Measurements from ENCODE around the gene MACF1. TPM values are rescaled to one million over a fixed set of nuclear protein-coding genes. Genes with fewer than 3 reads are reported as not detected.

MACF1 gene
- total RNA-seq, 1 donor from 2014 or later = 222 TPM

DNA sequence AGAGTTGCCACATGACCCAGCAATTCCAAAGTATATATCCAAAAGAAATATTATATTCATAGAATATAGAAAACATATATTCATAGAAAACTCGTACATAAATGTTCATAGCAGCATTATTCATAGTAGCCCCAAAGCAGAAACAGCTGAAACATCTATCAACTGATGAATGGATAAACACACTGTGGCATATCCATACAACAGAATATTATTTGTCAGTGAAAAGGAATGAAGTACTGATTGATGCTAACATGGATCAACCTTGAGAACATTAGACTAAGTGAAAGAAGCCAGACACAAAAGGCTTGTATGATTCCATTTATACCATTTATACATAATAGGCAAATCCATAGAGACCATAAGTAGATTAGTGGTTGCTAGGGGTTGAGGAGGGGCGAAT, 21.7 kb upstream of the MACF1 start:
- DNase-seq (ENCODE audit: low spot score) = no peak
- Histone ChIP-seq H3F3A (ENCODE audit: low read depth) (peaks cover 26% of the 10 kb centered on the region), H3K9ac (no peak overlapping the region), H3K79me2 (ENCODE audit: low read depth) (peaks cover 100% of the 10 kb centered on the region), H3K4me3 (no peak overlapping the region), H4K20me1 (ENCODE audit: low read depth) (peaks cover 16% of the 10 kb centered on the region), H3K9me3 (ENCODE audit: low read depth) (no peaks in the 10 kb centered on the region), H3K27me3 (no peaks in the 10 kb centered on the region), H3K27ac (no peak overlapping the region), H2AFZ (replicated peaks) (no peak overlapping the region), H3K4me1 (peaks cover 31% of the 10 kb centered on the region), H3K36me3 (no peaks in the 10 kb centered on the region), H3K4me2 (no peak overlapping the region)
- Mint-ChIP-seq H3K4me3 (no peak overlapping the region), H3K36me3 (peaks cover 16% of the 10 kb centered on the region), H3K27me3 (ENCODE audit: insufficient read depth, low read depth) (peaks cover 3% of the 10 kb centered on the region), H3K4me1 (peaks cover 41% of the 10 kb centered on the region), H3K9me3 (peaks cover 8% of the 10 kb centered on the region), H3K27ac (no peak overlapping the region)
- TF ChIP-seq, protein P1, sequence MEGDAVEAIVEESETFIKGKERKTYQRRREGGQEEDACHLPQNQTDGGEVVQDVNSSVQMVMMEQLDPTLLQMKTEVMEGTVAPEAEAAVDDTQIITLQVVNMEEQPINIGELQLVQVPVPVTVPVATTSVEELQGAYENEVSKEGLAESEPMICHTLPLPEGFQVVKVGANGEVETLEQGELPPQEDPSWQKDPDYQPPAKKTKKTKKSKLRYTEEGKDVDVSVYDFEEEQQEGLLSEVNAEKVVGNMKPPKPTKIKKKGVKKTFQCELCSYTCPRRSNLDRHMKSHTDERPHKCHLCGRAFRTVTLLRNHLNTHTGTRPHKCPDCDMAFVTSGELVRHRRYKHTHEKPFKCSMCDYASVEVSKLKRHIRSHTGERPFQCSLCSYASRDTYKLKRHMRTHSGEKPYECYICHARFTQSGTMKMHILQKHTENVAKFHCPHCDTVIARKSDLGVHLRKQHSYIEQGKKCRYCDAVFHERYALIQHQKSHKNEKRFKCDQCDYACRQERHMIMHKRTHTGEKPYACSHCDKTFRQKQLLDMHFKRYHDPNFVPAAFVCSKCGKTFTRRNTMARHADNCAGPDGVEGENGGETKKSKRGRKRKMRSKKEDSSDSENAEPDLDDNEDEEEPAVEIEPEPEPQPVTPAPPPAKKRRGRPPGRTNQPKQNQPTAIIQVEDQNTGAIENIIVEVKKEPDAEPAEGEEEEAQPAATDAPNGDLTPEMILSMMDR (IDR thresholded peaks at IDR 0.05) = no peak
- TF ChIP-seq EZH2 (IDR thresholded peaks at IDR 0.05) (no peak), EZH2phosphoT487 (IDR thresholded peaks at IDR 0.05) (no peak)

DNA sequence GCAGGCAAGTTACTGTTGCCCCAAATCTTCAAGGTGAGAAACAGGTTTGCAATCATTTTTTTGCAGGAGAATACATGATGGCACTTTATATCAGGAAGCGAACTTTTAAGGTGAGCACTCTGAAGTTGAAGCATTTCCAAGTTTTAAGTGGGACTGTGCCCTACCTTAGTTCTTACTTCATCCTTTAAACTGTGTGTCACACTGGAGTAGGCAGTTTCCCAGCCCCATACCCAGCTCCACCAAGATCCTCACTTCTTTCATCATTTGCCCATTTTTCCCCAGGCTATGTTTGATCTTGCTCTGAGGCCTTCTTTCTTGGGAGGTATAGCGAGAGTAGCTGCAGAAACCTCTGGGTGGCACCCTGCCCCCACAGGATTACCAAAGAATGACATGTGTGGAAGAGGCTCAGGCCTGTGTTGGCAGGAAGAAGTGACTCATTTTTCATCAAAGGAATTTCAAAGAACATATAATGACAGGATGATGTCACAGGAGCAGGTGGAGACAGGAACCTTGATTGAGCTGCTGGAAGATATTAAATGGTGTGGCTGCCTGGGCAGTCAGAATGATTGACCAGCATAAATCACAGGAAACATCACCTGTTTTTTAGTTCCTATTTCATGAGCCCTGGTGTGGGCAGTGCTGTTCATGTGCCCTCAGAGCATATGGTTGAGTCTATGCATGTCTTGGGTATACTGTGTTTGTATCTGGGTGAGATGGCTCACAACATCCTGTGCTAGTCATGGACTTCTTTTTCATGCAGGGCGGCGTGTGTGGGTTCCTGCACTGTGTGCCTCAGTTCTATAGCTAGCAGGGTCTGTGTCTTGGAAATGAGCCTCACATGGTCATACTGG, 20.8 kb upstream of the MACF1 start:
- DNase-seq (ENCODE audit: low spot score) = no peak
- H3K27ac Mint-ChIP-seq = peak overlapping the region; percentile 18
- H2AFZ ChIP-seq (replicated peaks) = no peak overlapping the region
- H3K4me2 ChIP-seq = no peak overlapping the region
- peaks cover 16% of the 10 kb centered on the region for H3K36me3 Mint-ChIP-seq
- H3K9me3 ChIP-seq (ENCODE audit: low read depth) = no peaks in the 10 kb centered on the region
- no peak overlapping the region for H3K4me3 ChIP-seq
- H4K20me1 ChIP-seq (ENCODE audit: low read depth) = peaks cover 8% of the 10 kb centered on the region
- TF ChIP-seq, protein P1 (IDR thresholded peaks at IDR 0.05) = peak; percentile 49
- no peak for TF ChIP-seq EZH2phosphoT487 (IDR thresholded peaks at IDR 0.05)
- peaks cover 20% of the 10 kb centered on the region for H3F3A ChIP-seq (ENCODE audit: low read depth)
- no peak overlapping the region for H3K4me3 Mint-ChIP-seq
- H3K9me3 Mint-ChIP-seq = peaks cover 8% of the 10 kb centered on the region
- peak overlapping the region; percentile 30 for H3K27ac ChIP-seq
- H3K4me1 Mint-ChIP-seq = peaks cover 34% of the 10 kb centered on the region
- H3K4me1 ChIP-seq = peaks cover 22% of the 10 kb centered on the region
- no peaks in the 10 kb centered on the region for H3K27me3 ChIP-seq
- peaks cover 3% of the 10 kb centered on the region for H3K27me3 Mint-ChIP-seq (ENCODE audit: insufficient read depth, low read depth)
- H3K36me3 ChIP-seq = no peaks in the 10 kb centered on the region
- peaks cover 100% of the 10 kb centered on the region for H3K79me2 ChIP-seq (ENCODE audit: low read depth)
- no peak overlapping the region for H3K9ac ChIP-seq

DNA sequence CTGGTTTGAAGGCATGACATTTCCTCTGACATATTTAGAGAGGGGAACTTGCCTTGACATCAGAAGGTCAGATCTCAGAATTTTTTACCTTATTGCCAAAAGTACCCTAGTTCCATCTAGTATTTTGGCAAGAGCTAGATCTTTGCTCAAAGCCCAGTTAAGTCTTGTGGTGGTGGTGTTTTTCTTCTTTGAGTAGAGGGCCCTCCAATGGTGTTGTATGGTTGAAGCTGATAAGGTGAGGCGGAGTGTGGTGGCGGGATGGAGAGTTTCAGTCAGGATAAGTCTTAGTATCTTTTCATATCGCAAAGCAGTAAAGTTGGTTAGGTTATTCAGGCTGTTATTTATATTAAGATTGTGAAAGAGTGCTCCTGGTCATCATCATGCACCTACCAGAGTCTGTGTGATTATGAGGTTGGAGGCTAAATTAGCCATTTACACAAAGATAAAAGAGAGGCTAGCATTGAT, 20.1 kb upstream of the MACF1 start:
- Histone ChIP-seq H4K20me1 (ENCODE audit: low read depth) (peaks cover 2% of the 10 kb centered on the region), H3K27ac (peak overlapping the region; percentile 30), H3K4me3 (no peak overlapping the region), H3K79me2 (ENCODE audit: low read depth) (peaks cover 100% of the 10 kb centered on the region), H3K4me1 (peaks cover 21% of the 10 kb centered on the region), H3K9ac (no peak overlapping the region), H2AFZ (replicated peaks) (no peak overlapping the region), H3F3A (ENCODE audit: low read depth) (peaks cover 20% of the 10 kb centered on the region), H3K36me3 (no peaks in the 10 kb centered on the region), H3K27me3 (no peaks in the 10 kb centered on the region), H3K9me3 (ENCODE audit: low read depth) (no peaks in the 10 kb centered on the region), H3K4me2 (no peak overlapping the region)
- peak overlapping the region; percentile 18 for H3K27ac Mint-ChIP-seq
- TF ChIP-seq EZH2phosphoT487 (IDR thresholded peaks at IDR 0.05) (no peak), EZH2 (IDR thresholded peaks at IDR 0.05) (no peak)
- TF ChIP-seq, protein P1 (IDR thresholded peaks at IDR 0.05) = no peak
- H3K27me3 Mint-ChIP-seq (ENCODE audit: insufficient read depth, low read depth) = peaks cover 3% of the 10 kb centered on the region
- peaks cover 16% of the 10 kb centered on the region for H3K36me3 Mint-ChIP-seq
- no peak for DNase-seq (ENCODE audit: low spot score)
- H3K9me3 Mint-ChIP-seq = peaks cover 8% of the 10 kb centered on the region
- no peak overlapping the region for H3K4me3 Mint-ChIP-seq
- peaks cover 33% of the 10 kb centered on the region for H3K4me1 Mint-ChIP-seq

All from neural progenitor cell (in vitro differentiated cells).